HL-60/S4 (cell line): ENCODE results near the gene CEBPA.

Source experiments
- in situ Hi-C: fragments of 300-500 bp; cut with MboI; formaldehyde crosslinking; loops from 2 replicates; pipeline ENCODE4 v1.14.3; 2022; ENCODE audit warnings: low sequenced_read_pairs

Gene CEBPA

DNA sequence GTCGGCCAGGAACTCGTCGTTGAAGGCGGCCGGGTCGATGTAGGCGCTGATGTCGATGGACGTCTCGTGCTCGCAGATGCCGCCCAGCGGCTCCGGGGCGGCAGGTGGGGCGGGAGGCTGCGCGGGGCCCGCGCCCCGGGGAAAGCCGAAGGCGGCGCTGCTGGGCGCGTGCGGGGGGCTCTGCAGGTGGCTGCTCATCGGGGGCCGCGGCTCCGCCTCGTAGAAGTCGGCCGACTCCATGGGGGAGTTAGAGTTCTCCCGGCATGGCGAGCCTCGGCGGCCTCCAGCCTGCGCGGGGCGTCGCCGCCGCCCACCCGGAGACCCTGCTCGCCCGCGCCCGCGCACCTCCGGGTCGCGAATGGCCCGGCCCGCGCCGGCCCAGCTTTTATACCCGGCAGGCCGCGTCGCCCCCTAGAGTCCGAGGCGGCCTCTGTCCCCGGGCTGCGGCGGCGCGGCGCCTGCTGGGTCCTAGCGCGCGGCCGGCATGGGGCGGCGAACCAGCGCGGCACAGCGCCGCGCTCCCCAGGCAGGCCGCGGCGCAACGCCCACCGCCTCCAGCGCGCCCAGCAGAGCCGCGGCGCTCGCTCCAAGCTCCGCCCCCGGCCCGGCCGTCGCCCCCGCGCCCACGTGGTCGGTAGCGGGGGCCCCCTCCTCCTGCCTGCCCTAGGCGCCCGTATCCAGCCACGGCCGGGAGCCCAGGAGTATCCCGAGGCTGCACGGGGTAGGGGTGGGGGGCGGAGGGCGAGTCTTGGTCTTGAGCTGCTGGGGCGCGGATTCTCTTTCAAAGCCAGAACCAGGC lies at the start of gene CEBPA:
TSS of gene CEBPA (minus strand) at position 360 of the 799 bp plus-strand sequence. CDS start at position 240, 120 bp downstream.
- in situ Hi-C loops, result no loop called here

DNA sequence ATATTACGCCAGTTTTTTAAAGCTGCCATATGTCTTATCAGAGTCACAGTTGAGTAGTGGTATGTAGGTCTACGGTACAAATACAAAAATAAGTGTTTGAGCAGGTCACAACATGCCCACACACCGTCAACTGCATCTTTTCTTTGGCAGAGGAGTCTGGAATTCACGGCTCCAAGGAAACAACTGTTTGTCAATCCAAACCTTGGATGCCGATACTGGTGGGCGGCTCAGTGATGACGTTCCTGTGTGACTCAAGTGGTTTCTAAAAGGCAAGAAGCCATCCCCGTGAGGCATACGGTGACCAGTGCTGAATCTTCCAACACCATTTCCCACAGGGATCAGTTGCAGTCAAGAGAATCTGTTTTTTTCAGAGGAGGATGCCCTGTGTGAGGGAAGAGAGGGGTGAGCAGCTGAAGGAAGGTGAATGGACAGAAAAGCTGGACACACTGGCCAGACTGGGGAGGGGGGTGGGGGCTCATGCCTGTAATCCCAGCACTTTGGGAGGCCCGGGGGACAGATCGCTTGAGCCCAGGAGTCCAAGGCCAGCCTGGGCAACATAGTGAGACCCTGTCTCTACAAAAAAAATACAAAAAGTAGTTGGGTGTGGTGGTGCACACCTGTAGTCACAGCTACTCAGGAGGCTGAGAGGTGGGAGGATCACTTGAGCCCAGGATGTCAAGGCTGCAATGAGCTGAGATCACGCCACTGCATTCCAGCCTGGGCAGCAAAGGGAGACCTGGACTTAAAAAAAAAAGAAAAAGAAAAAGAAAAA lies 48.4 kb upstream of the CEBPA start:
- in situ Hi-C loops, result no loop called here

DNA sequence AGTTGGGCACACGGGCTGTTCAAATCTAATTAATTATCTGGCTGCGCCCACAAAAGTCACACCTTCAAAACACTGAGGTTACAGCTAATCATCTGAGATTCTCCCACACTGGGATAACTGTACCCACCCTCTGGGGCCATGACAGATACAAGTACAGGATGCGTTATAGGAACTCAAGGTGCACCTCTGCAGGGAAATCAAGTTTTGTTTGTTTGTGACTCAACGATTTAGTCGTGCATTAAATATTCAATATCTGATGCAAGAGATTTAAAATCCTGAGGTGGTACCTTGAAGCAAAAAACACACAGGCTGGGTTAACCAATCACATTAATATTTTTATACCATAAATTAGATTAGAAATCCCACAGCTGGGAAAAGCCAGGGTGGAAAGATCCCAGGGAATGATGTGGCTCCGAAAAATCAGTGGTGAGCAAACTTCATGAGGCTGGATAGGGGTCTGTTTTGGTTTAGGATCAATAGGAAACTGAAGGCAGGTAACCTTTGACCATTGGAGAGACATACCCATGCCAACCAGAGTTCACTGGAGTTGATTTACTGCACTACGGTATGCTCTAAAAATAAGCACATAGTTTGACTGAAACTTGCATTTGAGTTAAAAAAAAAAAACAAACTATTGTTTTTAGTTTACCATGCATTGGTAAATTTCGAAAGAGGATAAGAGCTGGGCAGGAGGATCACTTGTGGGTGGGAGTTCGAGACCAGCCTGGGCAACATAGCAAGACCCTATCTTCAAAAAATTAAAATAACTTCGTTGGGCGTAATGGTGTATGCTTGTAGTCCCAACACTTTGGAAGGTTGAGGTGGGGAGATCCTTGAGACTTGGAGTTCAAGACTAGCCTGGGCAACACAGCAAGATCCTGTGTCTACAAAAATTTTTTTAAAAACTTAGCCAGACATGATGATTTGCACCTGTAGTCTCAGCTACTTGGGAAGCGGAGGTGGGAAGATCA lies 47.3 kb upstream of the CEBPA start:
- in situ Hi-C loops, result no loop called here

DNA sequence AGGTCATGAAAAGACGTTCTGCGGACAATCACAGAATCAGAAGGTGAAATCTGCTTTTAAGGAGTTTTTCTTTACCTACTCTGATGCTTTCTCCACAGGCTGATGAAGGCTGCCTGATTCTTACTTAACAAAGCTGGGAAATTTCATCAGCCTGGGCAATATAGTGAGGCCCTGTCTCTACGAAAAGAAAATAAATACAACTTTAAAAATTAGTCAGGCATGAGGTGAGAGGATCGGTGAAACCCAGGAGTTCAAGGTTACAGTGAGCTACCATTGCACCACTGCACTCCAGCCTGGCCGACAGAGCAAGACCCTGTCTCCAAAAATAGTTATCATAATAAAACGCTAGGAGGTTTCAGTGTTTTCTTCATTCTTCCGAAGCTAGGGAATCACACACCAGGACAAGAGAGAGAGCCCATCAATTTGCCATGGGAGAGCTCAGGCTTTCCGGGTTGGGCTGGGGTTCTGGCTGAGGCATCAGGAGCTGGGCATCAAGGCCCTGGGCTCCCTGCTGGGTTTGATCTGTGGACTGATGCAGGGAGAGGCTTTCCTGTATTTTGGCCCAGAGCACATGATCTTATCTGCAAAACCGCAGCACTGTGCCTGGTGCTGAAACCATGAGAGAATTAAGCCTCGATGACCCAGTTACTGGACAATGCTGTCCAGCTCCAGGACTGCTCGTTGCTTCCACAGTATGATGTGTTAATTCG lies 46.1 kb upstream of the CEBPA start:
- in situ Hi-C loops, result no loop called here

DNA sequence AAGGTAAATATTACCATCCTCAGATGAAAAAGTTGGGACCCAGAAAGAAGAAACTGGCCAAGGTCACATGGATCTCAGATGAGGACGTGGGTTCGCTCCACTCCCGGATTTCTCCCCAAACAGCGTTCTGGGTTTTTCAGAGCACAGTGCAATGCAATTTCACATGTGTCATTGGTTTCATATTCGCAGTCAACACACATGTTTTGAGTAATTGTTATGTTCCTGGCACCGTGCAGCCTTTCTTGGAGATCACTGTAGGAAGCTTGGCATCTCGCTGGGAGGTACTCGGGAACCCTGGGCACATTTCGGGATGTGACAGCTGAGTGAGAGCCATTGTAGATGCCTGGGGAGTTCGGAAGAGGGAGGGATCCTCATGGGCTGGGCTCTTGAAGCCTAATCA lies 45.0 kb upstream of the CEBPA start:
- in situ Hi-C loops, result no loop called here

DNA sequence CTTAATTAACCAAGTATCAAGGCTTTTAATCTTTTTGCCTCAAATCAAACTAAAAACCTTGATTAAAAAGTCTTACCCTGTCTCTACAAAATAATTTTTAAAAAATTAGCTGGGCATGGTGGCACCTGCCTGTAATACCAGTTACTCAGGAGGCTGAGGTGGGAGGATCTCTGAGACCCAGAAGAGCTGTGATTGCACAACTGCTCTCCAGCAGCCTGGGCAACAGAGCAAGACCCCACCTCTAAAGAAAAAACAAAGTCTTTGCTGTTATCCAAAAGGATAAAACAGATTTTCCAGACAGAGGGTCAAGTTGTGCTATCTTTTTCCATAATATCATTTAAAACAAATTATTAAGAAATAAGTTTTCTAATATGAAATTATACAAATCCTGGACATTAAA lies 44.3 kb upstream of the CEBPA start:
- in situ Hi-C loops, result no loop called here

DNA sequence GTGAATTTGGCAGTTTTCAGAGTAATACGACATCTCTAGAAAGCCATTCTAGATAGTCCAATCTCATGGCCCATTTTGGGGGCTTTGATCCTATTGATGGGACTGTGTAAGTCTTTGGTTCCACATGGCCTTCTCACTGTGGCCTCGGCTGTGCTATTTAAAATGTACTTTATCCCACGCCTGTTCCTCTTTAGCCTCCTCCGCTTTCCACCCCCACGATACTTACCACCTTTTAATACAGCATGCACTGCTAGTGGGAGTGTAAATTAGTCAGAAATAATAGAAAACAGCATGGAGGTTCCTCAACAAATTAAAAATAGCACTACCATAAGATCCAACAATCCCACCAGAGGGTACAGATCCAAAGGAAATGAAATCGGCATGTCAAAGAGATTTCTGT lies 42.8 kb upstream of the CEBPA start:
- in situ Hi-C loops, result no loop called here

DNA sequence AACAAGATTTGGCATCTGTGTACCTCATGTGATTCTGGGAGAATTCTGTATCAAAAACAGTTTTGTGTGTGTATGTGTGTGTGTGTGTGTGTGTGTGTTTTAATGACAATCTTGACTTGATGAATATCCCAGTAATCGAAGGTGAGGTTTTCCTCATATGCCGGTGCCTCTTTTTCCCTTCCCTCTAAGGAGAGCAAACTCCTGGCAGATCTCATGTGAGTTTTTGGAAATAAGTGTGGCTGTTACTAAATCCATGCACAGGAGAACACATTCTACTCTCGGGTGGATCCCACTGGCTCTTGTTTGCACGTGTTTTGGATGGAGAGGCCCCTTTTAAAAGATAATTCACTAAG lies 42.2 kb upstream of the CEBPA start:
- in situ Hi-C loops, result no loop called here

DNA sequence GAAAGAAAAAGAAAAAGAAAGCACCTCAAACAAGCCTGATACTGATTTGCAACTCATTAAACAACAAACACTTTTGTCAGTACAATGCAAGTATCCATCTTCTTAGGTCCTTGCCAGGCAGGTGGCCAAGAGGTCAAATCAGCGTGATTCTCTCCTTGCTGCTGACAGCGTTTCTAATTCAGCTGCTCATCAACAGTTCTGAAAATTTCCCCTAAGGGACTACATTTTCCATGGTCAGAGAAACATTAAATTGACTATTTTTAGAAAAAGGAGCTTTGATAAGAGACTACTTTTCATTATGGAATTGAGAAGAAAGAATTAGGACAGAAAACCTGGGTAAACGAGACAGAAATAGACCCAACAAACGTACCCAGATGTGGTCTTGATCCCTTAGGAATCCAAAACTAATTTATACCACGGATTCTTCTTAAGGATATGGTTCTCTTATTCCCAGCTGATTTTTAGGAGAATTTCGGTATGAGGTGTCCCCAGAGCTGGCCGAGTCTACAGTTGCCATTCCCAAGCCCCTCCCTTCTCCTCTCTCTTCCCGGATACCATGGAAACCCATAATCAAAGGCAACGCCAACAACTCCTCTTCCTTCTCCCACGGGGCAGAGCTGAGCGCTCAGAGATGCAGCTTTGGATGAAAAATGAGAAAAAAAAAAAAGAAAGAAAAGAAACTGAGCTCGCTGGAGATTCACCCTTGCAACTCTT lies 41.7 kb upstream of the CEBPA start:
- in situ Hi-C loops, result no loop called here

DNA sequence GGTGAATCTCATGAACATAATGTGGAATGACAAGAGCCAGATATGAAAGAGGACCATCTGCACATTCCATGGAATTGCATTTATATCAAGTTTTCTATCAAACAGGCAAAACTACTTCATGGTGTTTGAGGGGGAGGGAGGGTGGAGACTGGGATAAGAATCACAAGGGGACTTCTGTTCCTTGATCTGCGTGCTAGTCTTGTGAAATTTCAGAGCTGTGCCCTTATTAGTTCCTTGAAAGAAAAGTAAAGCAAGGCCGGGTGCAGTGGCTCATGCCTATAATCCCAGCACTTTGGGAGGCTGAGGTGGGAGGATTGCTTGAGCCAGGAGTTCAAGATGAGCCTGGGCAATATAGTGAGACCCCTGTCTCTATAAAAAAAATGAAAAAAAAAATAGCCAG lies 41.0 kb upstream of the CEBPA start:
- in situ Hi-C loops, result no loop called here

DNA sequence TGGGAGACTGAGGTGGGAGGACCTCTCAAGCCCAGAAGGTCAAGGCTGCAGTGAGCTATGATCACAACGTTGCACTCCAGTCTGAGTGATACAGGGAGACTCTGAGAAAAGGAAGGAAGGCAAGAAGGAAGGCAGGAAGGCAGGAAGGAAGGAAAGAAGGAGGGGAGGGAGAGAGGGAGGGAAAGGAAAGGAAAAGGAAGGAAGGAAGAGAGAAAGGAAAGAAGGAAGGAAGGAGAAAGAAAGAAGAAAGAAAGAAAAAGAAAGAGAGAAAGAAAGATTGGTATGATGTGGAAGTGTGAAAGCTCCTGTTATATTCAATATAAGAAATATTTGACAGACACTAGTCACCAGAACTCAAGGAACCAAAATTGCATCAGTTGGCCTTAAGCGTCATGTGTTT lies 38.7 kb upstream of the CEBPA start:
- in situ Hi-C loops, result no loop called here

DNA sequence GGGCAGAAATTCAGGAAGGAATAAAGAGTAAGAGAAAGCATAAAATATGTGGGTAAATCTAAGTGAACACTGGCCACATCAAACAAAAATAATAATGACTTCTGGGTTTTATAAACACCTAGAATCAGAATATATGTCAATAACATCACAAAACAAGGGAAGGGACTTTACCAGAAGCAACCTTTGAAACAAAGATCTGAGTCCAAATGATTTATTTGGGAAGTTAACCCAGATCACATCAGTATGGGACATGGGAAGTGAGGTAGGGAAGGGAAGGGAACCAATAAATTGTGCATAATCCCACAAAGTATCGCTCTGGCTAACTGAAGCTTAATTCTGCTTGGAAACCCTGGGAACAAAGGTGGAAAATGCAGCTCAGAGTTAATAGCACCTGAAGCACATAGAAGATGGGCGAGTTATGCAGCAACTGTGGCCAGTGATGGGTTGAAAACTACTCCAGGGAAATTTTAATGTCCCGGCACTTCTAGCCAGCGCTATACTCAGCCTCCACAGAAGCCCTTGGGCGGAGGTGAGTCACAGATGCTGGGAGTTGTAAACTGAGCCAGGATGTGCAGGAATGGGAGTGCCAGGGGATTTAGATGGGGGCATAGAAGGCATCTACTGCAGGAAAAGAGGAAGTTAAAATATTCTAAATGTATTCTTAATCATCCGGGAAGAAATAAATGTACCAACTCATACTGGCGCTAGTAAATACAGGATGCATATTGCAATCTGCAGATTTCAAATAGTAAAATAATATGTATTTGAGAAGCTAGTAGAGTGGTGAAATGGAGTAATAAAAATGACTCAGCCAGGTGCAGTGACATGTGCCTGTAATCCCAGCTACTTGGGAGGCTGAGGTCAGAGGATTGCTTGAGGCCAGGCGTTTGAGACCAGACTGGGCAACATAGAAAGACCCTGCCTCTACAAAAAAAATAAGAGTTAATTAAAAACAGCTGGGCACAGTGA lies 37.0 kb upstream of the CEBPA start:
- in situ Hi-C loops, result no loop called here

DNA sequence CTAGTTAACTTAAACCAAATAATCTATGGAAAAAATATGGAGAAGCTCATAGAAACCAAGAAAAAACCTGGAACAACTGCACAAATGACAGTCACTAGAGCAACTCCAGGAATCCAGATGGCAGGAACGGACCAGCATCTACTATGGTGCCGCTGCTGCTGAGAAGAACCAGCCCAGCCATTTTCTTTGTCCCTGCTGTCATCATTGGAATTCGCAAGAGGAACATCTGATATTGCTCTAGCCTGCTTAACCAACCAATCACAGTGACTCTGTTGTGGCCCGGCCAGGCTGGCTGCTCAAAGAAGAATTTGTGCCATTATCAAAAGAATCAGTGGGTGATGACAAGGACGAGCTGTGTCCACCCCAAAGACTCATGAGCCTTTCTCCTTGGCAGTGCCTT lies 33.1 kb upstream of the CEBPA start:
- in situ Hi-C loops, result no loop called here

DNA sequence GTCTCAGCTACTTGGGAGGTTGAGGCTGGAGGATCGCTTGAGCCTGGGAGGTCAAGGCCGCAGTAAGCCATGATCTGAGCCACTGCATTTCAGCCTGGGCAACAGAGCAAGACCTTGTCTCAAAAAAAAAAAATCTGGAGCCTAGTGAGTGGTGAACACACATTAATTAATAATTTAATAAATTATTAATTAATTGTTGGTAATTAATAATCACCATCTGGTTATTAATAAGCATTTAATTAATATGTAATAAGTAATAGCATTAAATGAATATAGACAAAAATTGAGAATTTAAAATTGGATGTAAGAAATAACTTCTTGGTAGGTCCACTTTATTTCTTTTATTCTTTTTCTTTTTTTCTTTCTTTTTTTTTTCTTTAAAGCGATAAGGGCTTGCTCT lies 31.9 kb upstream of the CEBPA start:
- in situ Hi-C loops, result no loop called here

DNA sequence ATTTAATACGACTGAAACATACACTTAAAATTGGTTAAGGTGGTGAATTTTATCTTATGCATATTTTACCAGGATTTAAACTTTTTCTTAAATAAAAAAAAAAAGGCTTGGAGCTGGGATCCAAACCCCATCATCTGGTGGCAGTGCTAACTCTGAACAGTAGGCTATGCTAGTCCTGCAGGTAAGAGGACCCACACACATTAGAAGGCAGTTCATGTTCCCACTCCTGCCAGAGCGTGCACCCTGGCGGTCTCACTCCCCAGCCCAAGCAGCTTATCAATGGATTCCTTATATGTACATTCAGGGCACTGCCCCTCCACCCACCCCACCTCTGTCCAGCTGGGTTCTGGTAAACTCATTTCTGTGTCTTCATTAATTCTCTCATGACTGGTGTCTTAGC lies 31.3 kb upstream of the CEBPA start:
- in situ Hi-C loops, result no loop called here

DNA sequence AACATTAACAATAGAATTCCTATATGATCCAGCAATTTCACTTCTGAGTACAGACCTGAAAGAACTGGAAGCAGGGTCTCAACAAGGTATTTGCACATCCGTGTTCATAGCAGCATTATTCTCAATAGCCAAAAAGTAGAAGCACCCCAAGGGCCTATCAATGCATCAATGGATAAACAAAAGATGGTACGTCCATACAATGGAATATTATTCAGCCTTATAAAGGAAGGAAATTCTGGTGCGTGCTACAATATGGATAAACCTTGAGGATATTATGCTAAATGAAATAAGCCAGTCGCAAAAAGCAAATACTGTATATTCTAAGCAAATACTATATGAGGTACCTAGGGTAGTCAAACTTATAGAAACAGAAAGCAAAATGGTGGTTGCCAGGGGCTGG lies 30.8 kb upstream of the CEBPA start:
- in situ Hi-C loops, result no loop called here

DNA sequence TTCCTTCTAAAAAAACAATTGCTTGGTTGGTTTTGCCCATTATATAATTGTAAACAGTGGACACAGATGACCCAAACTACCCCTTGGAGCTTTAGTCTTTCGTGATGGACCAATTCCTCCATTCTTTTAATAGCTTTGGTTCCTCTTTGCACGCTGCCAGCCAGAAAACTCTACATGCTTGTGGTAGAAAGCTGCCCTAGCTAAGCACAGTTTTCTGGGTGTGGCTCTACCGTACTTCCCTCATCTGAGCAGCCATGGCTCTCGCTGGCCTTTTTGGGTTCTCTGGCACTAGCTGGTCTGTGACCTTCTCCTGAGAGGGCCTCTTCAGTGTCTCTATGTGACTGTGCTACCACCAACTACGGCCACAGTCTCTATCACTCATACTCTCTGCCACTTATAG lies 29.9 kb upstream of the CEBPA start:
- in situ Hi-C loops, result no loop called here

DNA sequence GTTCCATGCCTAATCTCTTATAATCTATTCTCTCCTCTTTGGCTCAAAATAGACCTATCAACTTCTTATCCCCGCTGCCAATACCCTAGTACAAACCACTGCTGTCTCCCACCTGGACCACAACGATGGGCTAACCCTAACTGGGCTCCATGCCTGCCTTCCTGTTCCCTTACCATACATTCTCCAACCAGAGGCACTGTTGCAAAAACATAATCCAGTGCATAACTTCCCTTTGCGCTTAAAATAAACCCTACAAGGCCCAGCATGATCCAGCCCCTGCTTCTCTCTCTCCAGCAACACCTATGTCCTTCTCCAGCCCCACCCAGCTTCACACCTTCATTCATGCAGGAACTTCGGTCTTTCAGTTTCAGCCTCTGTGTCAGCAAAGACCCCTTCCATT lies 27.4 kb upstream of the CEBPA start:
- in situ Hi-C loops, result no loop called here

DNA sequence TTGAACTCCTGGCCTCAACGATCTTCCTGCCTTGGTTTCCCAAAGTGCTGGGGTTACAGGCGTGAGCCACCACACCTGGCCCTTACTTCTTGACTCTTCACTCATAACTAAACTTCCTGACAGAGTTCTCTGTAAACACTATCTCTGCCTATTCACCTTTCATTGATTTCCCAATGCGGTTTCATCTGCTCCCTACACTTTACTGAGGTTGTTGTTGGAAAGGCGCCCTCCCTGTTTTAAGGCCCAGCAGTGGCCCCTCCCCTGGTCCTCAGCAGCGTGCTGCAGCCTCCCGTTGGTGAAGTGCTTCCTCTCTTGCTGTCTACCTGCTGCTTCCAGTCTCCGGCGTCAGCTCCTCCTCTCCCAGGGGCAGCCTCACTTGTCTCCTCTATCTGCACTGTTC lies 26.7 kb upstream of the CEBPA start:
- in situ Hi-C loops, result no loop called here
